Spleen (tissue), 7 donors: ENCODE measurements around the gene PCNX2.

Experiments
- POLR2A ChIP-seq, 3 donors: fragments of 450-650 bp; IDR thresholded peaks; one replicate each; pipeline ENCODE4 v1.5.1; 2017; ENCODE audit warnings: antibody characterized with exemption in 3 of 3, mild to moderate bottlenecking in 1 of 3
- POLR2AphosphoS5 ChIP-seq, 3 donors: sonication (generic); formaldehyde crosslinking; IDR thresholded peaks; one replicate each; pipeline ENCODE4 v1.5.1; 2017; ENCODE audit warnings: antibody characterized with exemption in 3 of 3
- TF ChIP-seq, protein P1 (sequence below), 11 experiments: fragments of 200-600 bp in 7 of 11; fragments of 450-650 bp in 4 of 11; sonication (generic) in 4 of 11; IDR thresholded peaks in 8 of 11; conservative IDR thresholded peaks in 3 of 11; 1 replicate in 7 of 11; 2 replicates in 4 of 11; pipeline versions ENCODE4 v1.4.0 to v1.8.0; 2016 to 2021; ENCODE audit warnings: antibody characterized with exemption in 11 of 11, inconsistent platforms in 4 of 11, mild to moderate bottlenecking in 1 of 11
- donor health status: DM: no; HTN: no; CAD: no; lungs with moderate emphysema.
- donor health status: DM: no; HTN: no; CAD: no.
- donor health status: DM: no; HTN: no; CAD: no.

DNA sequence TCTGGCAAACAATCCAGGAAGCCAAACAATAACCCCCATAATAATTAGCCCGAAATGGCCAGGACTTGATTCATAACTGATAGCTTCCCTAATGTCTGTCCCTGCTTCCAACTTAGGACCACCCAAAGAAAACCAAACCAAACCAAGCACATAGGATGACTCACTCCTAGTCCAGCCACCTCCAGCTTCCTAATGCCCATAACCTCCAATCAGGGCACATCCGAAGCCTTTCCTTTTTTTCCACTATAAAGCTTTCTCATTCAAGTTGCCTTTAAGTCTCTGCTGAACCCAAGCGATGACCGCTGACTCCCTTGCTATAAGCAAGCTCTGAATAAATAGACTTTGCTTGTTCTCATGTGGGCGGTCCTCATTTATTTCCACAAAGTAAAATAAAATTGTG, 40.4 kb downstream of the PCNX2 start:
- no peak for TF ChIP-seq POLR2A (IDR thresholded peaks at IDR 0.05)
- TF ChIP-seq, protein P1, sequence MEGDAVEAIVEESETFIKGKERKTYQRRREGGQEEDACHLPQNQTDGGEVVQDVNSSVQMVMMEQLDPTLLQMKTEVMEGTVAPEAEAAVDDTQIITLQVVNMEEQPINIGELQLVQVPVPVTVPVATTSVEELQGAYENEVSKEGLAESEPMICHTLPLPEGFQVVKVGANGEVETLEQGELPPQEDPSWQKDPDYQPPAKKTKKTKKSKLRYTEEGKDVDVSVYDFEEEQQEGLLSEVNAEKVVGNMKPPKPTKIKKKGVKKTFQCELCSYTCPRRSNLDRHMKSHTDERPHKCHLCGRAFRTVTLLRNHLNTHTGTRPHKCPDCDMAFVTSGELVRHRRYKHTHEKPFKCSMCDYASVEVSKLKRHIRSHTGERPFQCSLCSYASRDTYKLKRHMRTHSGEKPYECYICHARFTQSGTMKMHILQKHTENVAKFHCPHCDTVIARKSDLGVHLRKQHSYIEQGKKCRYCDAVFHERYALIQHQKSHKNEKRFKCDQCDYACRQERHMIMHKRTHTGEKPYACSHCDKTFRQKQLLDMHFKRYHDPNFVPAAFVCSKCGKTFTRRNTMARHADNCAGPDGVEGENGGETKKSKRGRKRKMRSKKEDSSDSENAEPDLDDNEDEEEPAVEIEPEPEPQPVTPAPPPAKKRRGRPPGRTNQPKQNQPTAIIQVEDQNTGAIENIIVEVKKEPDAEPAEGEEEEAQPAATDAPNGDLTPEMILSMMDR (IDR thresholded peaks at IDR 0.05 in 8 of 11, conservative IDR thresholded peaks at IDR 0.05 in 3 of 11) = no peak
- TF ChIP-seq POLR2AphosphoS5 (IDR thresholded peaks at IDR 0.05) = no peak
